Endothelial cell (in vitro differentiated cells): ENCODE measurements around the gene SUGP2. TPM values are rescaled to one million over a fixed set of nuclear protein-coding genes. Genes with fewer than 3 reads are reported as not detected.

Experiments used
- DNase-seq: peaks from one replicate; pipeline ENCODE4 v3.0.0; 2021; ENCODE audit warnings: low spot score
- H3K27ac Mint-ChIP-seq: one replicate; pipeline ENCODE4 v1.8.0; 2021; ENCODE audit warnings: mixed read lengths, inconsistent platforms; ENCODE audit not compliant: unreplicated experiment
- H3K27me3 Mint-ChIP-seq: one replicate; pipeline ENCODE4 v1.8.0; 2021; ENCODE audit warnings: mild to moderate bottlenecking, moderate library complexity, mixed read lengths, inconsistent platforms; ENCODE audit not compliant: unreplicated experiment
- H3K36me3 Mint-ChIP-seq: one replicate; pipeline ENCODE4 v1.8.0; 2021; ENCODE audit warnings: mild to moderate bottlenecking, low read depth, mixed read lengths, inconsistent platforms; ENCODE audit not compliant: unreplicated experiment
- H3K4me1 Mint-ChIP-seq: one replicate; pipeline ENCODE4 v1.8.0; 2021; ENCODE audit warnings: mild to moderate bottlenecking, mixed read lengths, inconsistent platforms; ENCODE audit not compliant: unreplicated experiment
- H3K4me3 Mint-ChIP-seq: one replicate; pipeline ENCODE4 v1.8.0; 2021; ENCODE audit warnings: mild to moderate bottlenecking, mixed read lengths, inconsistent platforms; ENCODE audit not compliant: unreplicated experiment
- H3K9me3 Mint-ChIP-seq: one replicate; pipeline ENCODE4 v1.8.0; 2021; ENCODE audit warnings: mixed read lengths, inconsistent platforms; ENCODE audit not compliant: unreplicated experiment
- CTCF ChIP-seq: fragments of 200-600 bp; sonication (generic); IDR thresholded peaks from one replicate; pipeline ENCODE4 v1.5.0; 2021; ENCODE audit warnings: antibody characterized with exemption; ENCODE audit not compliant: unreplicated experiment
- total RNA-seq: library from RNA; stranded (reverse); fragmentation: NEBNext Ultra II Directional; extraction: Animal tissue kit (Norgen Biotek cat#: 25700); gene quantifications from one replicate; pipeline ENCODE4 v1.2.1, GENCODE V29; 2021; ENCODE audit not compliant: unreplicated experiment

Gene SUGP2
- total RNA-seq, 1 donor from 2014 or later, result 109 TPM

GRCh38 chr19:19063183-19064097, 30.1 kb upstream of the SUGP2 start, which contains the start of gene SLC25A42:
SLC25A42 (plus strand) TSS chr19:19063994; CDS start chr19:19096125, 32,131 bp downstream.
- H3K4me3 Mint-ChIP-seq, result peak within 1 kb of the TSS; percentile 89
- peak; percentile 98 for DNase-seq
- peak within 1 kb of the TSS; percentile 42 for H3K27ac Mint-ChIP-seq
- TF ChIP-seq CTCF, result no peak
- H3K36me3 Mint-ChIP-seq, result no peaks in the 10 kb centered on the region
- peaks cover 10% of the 10 kb centered on the region for H3K27me3 Mint-ChIP-seq
- H3K9me3 Mint-ChIP-seq, result no peaks in the 10 kb centered on the region
- peaks cover 18% of the 10 kb centered on the region for H3K4me1 Mint-ChIP-seq

DNA sequence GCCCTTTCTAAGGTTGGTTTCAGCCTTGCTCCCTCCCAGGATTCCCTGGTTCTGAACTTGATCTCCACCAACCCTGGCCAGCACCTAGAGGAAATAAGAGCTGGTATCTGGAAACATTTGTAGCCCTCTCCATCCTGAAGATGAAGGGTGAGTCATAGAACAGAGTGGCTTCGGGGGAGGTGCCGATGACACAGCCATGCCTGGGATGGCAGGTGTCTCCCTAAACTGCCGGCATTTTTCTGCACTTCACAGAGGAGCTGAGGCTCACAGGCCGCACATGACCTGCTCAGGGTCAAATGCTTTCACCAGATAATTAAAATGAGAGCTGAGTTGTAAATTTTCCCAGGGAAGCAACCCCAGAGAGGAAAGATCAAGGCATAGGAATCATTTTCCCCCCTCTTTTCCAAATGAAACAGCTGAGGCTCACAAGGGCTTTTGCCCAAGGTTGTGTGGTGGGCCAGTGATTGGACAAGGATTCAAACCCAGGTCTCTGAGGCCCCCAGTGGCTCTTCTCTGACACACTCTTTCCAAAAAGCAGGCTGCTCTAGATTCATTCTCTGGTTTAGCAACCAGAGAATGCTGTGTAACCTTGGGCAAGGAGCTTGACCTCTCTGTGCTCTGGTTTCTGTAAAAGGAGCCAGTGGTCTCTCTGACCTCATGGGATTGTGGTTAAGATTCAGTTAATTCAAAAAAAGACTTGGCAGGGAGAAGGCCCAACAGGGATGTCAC, 29.3 kb upstream of the SUGP2 start:
- Mint-ChIP-seq H3K9me3 (no peaks in the 10 kb centered on the region), H3K4me3 (peak overlapping the region; percentile 89), H3K27me3 (peaks cover 10% of the 10 kb centered on the region), H3K4me1 (peaks cover 18% of the 10 kb centered on the region), H3K27ac (no peak overlapping the region), H3K36me3 (peaks cover 4% of the 10 kb centered on the region)
- no peak for DNase-seq
- TF ChIP-seq CTCF, result no peak

DNA sequence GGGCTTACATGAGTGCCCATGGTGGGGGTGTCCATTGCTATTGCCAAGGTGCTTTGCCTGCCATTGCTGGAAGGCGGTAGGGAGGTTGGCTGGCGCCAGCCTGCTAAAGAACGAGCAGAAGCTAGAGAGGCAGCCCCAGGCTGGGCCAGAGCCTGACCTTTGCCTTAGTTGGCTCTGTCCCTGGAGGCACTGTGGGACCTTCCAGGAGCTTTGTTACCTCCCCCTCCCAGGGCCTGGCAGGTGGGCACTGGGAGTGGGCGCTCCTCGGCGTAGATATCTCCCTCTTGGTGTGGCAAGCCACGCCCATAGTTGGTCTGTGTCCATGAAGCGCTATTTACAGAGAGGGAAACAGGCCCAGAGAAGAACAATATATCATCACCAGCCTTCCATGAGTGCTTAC, 28.2 kb upstream of the SUGP2 start:
- Mint-ChIP-seq H3K9me3 (no peaks in the 10 kb centered on the region), H3K4me1 (peaks cover 18% of the 10 kb centered on the region), H3K4me3 (no peak overlapping the region), H3K27me3 (peaks cover 10% of the 10 kb centered on the region), H3K36me3 (peaks cover 4% of the 10 kb centered on the region), H3K27ac (no peak overlapping the region)
- TF ChIP-seq CTCF, result no peak
- no peak for DNase-seq

DNA sequence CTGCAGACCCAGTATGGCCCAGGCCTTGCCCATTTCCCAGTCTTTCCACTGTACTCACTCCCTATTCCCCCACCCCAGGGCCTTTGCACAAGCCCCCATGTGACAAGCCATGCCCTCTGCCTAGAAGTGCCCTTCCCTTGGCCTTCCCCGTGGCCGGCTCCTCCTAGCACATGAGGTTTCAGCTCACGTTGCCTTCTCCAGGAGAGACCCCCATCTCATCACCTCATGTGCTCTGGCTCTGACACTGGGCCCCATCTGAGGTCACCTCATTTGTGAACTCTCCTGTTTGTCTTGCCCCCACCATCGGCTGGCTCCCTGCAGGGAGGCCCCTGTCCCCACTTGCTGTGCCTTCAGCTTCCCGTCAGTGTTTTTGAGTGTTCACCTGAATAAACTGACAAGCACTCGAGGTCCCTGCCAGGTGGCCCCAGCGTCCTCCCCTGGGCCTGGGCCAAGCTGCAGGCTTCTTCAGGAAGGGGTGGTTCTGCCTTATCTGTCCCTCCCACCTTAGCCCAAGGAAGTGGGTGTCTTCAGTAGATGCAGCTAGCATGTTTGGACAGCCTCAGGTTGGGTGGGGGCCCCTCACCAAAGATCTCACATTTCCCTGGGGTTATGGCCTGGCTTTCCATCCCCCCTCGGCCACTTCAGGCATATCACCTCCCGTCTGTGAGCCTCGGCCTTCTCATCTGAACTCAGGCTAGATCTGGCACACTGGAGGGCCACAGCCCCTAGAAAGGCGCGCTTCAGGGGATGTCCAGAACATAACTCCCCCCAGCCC, 26.7 kb upstream of the SUGP2 start:
- Mint-ChIP-seq H3K4me1 (peaks cover 18% of the 10 kb centered on the region), H3K27me3 (peaks cover 10% of the 10 kb centered on the region), H3K27ac (no peak overlapping the region), H3K36me3 (peaks cover 8% of the 10 kb centered on the region), H3K4me3 (no peak overlapping the region), H3K9me3 (no peaks in the 10 kb centered on the region)
- no peak for TF ChIP-seq CTCF
- no peak for DNase-seq
